K562 (cell line): ENCODE measurements around the gene NOVA1. TPM values are rescaled to one million over a fixed set of nuclear protein-coding genes. Genes with fewer than 3 reads are reported as not detected.

Experiments used
- ATAC-seq: fragments of 200-7000 bp; cut with Tn5 transposase; 3 replicates; pipeline ENCODE4 v1.9.1; 2020; ENCODE audit warnings: moderate library complexity
- BruUV-seq: library from RNA; stranded (reverse); fragments of 400-500 nt; replicated peaks from 2 replicates; lab custom pipeline; 2021; lab: Mats Ljungman, UMichigan
- CTCF ChIA-PET: fragments of 300-600 bp; formaldehyde crosslinking; extraction: SDS; loops from one replicate; lab custom pipeline; 2021; ENCODE audit warnings: low intra/inter-chr PET ratio; lab: Yijun Ruan, JAX
- POLR2A ChIA-PET: fragments of 300-600, 350-650 bp; sonication (Branson Sonifier 250); formaldehyde crosslinking; extraction: SDS; loops from one replicate; lab custom pipeline; 2021; ENCODE audit warnings: antibody characterized with exemption, inconsistent platforms; lab: Yijun Ruan, JAX
- DNase-seq, 4 experiments: peaks; one replicate each; pipeline versions ENCODE4 v3.0.0 to v3.0.0-alpha.2; 2011 to 2018; ENCODE audit warnings: low spot score in 3 of 4, mixed read lengths in 3 of 4; ENCODE audit errors: extremely low read depth in 1 of 4
- FAIRE-seq: peaks from 2 replicates; lab custom pipeline; 2011; peaks lifted over from hg19 to GRCh38; lab: Jason Lieb, UNC
- H2AFZ ChIP-seq: 2 replicates; pipeline ENCODE4 v1.6.0; 2011; ENCODE audit warnings: low read depth, low read length, control low read depth, inconsistent platforms
- H3K27ac ChIP-seq: fragments of 200-600 bp; 3 replicates; pipeline ENCODE4 v1.8.0; 2011; ENCODE audit warnings: low read depth, mild to moderate bottlenecking, control low read depth, inconsistent platforms, low read length, moderate library complexity, mixed read lengths; ENCODE audit errors: extremely low read depth
- H3K27me3 ChIP-seq, 2 experiments: fragments of 300-600 bp in 1 of 2; 2 replicates in 1 of 2; 3 replicates in 1 of 2; pipeline versions ENCODE4 v1.6.0 to v1.8.0; 2011; ENCODE audit warnings: inconsistent platforms in 2 of 2, low read length in 2 of 2, mild to moderate bottlenecking in 1 of 2, mixed read lengths in 1 of 2, moderate library complexity in 1 of 2; ENCODE audit not compliant: control insufficient read depth in 2 of 2, insufficient read depth in 2 of 2
- H3K36me3 ChIP-seq: fragments of 300-600 bp; 3 replicates; pipeline ENCODE4 v1.8.0; 2011; ENCODE audit warnings: mild to moderate bottlenecking, low read length, inconsistent platforms; ENCODE audit not compliant: control insufficient read depth, insufficient read depth
- H3K4me1 ChIP-seq, 2 experiments: fragments of 200-600 bp in 1 of 2; replicated peaks in 1 of 2; 2 replicates in 1 of 2; 3 replicates in 1 of 2; pipeline versions ENCODE4 v1.5.1 to v1.8.0; 2011; ENCODE audit warnings: inconsistent platforms in 2 of 2, low read length in 2 of 2, mild to moderate bottlenecking in 1 of 2, mixed read lengths in 1 of 2, moderate library complexity in 1 of 2; ENCODE audit not compliant: control insufficient read depth in 2 of 2, insufficient read depth in 2 of 2
- H3K4me2 ChIP-seq: 2 replicates; pipeline ENCODE4 v1.6.1; 2011; ENCODE audit warnings: low read length, control low read depth, inconsistent platforms, mixed read lengths; ENCODE audit not compliant: insufficient read depth
- H3K4me3 ChIP-seq: fragments of 200-600 bp; sonication (generic), shearing (Covaris generic); 2 replicates; pipeline ENCODE4 v1.5.1; 2016; ENCODE audit warnings: control low read depth, inconsistent platforms
- H3K79me2 ChIP-seq: fragments of 200-600 bp; 3 replicates; pipeline ENCODE4 v1.8.0; 2011; ENCODE audit warnings: low read length, inconsistent platforms; ENCODE audit not compliant: control insufficient read depth, insufficient read depth
- H3K9ac ChIP-seq, 2 experiments: 2 replicates each; pipeline versions ENCODE4 v1.6.0 to v1.6.1; 2011; ENCODE audit warnings: low read depth in 2 of 2, low read length in 2 of 2, control low read depth in 1 of 2, inconsistent platforms in 1 of 2, mild to moderate bottlenecking in 1 of 2, mixed read lengths in 1 of 2; ENCODE audit not compliant: insufficient read depth in 1 of 2
- H3K9me1 ChIP-seq: one replicate; pipeline ENCODE4 v1.6.0; 2011; ENCODE audit warnings: inconsistent platforms, mild to moderate bottlenecking, low read length, moderate library complexity; ENCODE audit not compliant: control insufficient read depth, insufficient read depth
- H3K9me3 ChIP-seq: replicated peaks from 2 replicates; pipeline ENCODE4 v1.5.1; 2011; ENCODE audit warnings: low read depth, low read length, inconsistent platforms; ENCODE audit not compliant: control insufficient read depth, insufficient read depth
- H4K20me1 ChIP-seq: replicated peaks from 2 replicates; pipeline ENCODE4 v1.6.1; 2011; ENCODE audit warnings: low read length, inconsistent platforms, mixed read lengths; ENCODE audit not compliant: control insufficient read depth, insufficient read depth
- CBX8 ChIP-seq: fragments of 200-600 bp; sonication (generic); IDR thresholded peaks from 2 replicates; pipeline ENCODE4 v1.6.1; 2012; ENCODE audit warnings: borderline replicate concordance, mixed run types, low read depth, mild to moderate bottlenecking, moderate library complexity, mixed read lengths, low read length, control low read depth, inconsistent platforms; ENCODE audit not compliant: poor library complexity, severe bottlenecking; ENCODE audit errors: extremely low read depth
- CHD2 ChIP-seq: IDR thresholded peaks from 2 replicates; pipeline ENCODE4 v1.6.1; 2011; ENCODE audit warnings: low read depth, low read length
- CHD4 ChIP-seq: fragments of 200-600 bp; sonication (generic); IDR thresholded peaks from 3 replicates; pipeline ENCODE4 v1.6.1; 2012; ENCODE audit warnings: low read depth, mild to moderate bottlenecking, mixed read lengths, low read length, inconsistent platforms; ENCODE audit not compliant: insufficient read depth, insufficient replicate concordance, poor library complexity, severe bottlenecking
- FOS ChIP-seq: IDR thresholded peaks from 3 replicates; pipeline ENCODE4 v1.6.1; 2011; ENCODE audit not compliant: insufficient read length; ENCODE audit errors: extremely low read depth
- HNRNPL ChIP-seq: fragments of 200-400 bp; formaldehyde crosslinking; IDR thresholded peaks from 2 replicates; pipeline ENCODE4 v1.6.1; 2017; ENCODE audit warnings: low read depth, mild to moderate bottlenecking, low read length
- HNRNPLL ChIP-seq: fragments of 200-400 bp; formaldehyde crosslinking; IDR thresholded peaks from 2 replicates; pipeline ENCODE4 v1.6.1; 2017; ENCODE audit warnings: low read length, low read depth, mild to moderate bottlenecking; ENCODE audit not compliant: poor library complexity, severe bottlenecking
- POLR3G ChIP-seq: IDR thresholded peaks from 2 replicates; pipeline ENCODE4 v1.6.1; 2011; ENCODE audit not compliant: insufficient read length, insufficient replicate concordance; ENCODE audit errors: extremely low read depth
- TSC22D4 ChIP-seq: fragments of 450-650 bp; IDR thresholded peaks from 2 replicates; pipeline ENCODE4 v1.6.1; 2016; ENCODE audit warnings: missing genetic modification characterization, missing biosample characterization, control low read depth
- ZBTB2 ChIP-seq: fragments of 450-650 bp; IDR thresholded peaks from 2 replicates; pipeline ENCODE4 v1.6.1; 2016; ENCODE audit warnings: antibody characterized with exemption
- ZNF589 ChIP-seq: fragments of 200-800 bp; sonication (Bioruptor generic); IDR thresholded peaks from 2 replicates; pipeline ENCODE4 v1.6.1; 2016; ENCODE audit warnings: low read depth, missing genetic modification characterization, missing compliant biosample characterization
- ZNF695 ChIP-seq: fragments of 450-650 bp; formaldehyde crosslinking; IDR thresholded peaks from 2 replicates; pipeline ENCODE4 v1.4.0; 2020; ENCODE audit warnings: mild to moderate bottlenecking, moderate library complexity
- WGBS: fragments of 100-300 bp; shearing (Covaris generic); methylation state at CpG from one replicate; pipeline ENCODE4 v1.1.6; 2016; ENCODE audit warnings: low coverage, mixed read lengths; ENCODE audit not compliant: insufficient coverage; ENCODE audit errors: missing lambda C conversion rate; 5-methylcytosine and 5-hydroxymethylcytosine counted together
- in situ Hi-C: fragments of 300-500 bp; cut with MboI; formaldehyde crosslinking; loops from 4 replicates; pipeline ENCODE4 v1.15.0; 2018; ENCODE audit warnings: inconsistent platforms, mixed read lengths
- intact Hi-C: fragments of 100-400 bp; cut with micrococcal nuclease; formaldehyde crosslinking; loops from 2 replicates; pipeline ENCODE4 v1.14.2; 2022
- polyA plus RNA-seq, 8 experiments: library from polyadenylated mRNA; depleted of rRNA in 4 of 8; stranded (reverse) in 5 of 8; unstranded in 3 of 8; fragments of >200 nt; fragmentation: Nextera tagmentation in 2 of 8; fragmentation: Illumina TruSeq in 1 of 8; extraction: Ambion mirVana in 2 of 8; extraction: Trizol in 1 of 8; gene quantifications; 2 replicates each; pipeline versions ENCODE4 v1.2.1 to v1.2.3, GENCODE V29; 2011 to 2014; ENCODE audit warnings: inconsistent platforms in 1 of 8, missing spikeins in 1 of 8
- total RNA-seq, 7 experiments: library from RNA; depleted of rRNA in 6 of 7; stranded (reverse); fragments of >200 nt in 6 of 7; fragmentation: Illumina TruSeq in 2 of 7; extraction: Trizol in 2 of 7; gene quantifications; 2 replicates each; pipeline versions ENCODE4 v1.2.1 to v1.2.3, GENCODE V29; 2011 to 2021; ENCODE audit warnings: low replicate concordance in 1 of 7
- TF ChIP-seq, protein P1 (sequence below): fragments of 250-450 bp; sonication (Bioruptor Pico); IDR thresholded peaks from 2 replicates; pipeline ENCODE4 v1.5.0; 2020; ENCODE audit warnings: mild to moderate bottlenecking
- TF ChIP-seq, protein P2 (sequence below), 3 experiments: fragments of 200-800 bp in 1 of 3; sonication (Bioruptor generic) in 1 of 3; sonication (generic) in 1 of 3; formaldehyde crosslinking in 1 of 3; IDR thresholded peaks; 2 replicates each; pipeline versions ENCODE4 v1.6.1 to v1.8.0; 2016 to 2022; ENCODE audit warnings: mild to moderate bottlenecking in 2 of 3, missing compliant biosample characterization in 2 of 3, missing genetic modification characterization in 2 of 3, missing genetic modification reagents in 1 of 3

Gene NOVA1
- total and polyA plus RNA-seq, 9 of the 15 experiments (the other 6 are each of a cell fraction or from before 2014, with no cell fraction given): 0.01 TPM; not detected in 8

DNA sequence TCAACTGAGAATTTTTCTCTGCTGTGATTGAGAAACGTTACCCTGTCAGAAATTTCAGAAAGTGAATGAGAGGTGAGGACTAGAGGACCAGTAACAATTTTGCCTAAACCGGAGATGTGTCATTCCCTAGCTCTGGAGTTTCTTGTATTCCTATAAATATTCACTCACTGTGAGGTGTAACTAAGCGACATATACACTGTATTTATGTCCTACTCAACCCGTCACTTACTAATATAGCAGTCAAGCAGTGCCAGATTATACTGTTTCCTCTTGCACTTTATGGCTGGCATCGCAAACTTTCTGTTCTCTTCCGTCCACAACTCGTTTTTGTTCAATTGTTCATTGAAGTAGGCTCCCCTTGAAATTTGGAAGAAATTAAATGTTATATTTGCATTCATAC lies 192.9 kb downstream of the NOVA1 start (continued):
- no peak for TF ChIP-seq CBX8
- TF ChIP-seq, protein P1, sequence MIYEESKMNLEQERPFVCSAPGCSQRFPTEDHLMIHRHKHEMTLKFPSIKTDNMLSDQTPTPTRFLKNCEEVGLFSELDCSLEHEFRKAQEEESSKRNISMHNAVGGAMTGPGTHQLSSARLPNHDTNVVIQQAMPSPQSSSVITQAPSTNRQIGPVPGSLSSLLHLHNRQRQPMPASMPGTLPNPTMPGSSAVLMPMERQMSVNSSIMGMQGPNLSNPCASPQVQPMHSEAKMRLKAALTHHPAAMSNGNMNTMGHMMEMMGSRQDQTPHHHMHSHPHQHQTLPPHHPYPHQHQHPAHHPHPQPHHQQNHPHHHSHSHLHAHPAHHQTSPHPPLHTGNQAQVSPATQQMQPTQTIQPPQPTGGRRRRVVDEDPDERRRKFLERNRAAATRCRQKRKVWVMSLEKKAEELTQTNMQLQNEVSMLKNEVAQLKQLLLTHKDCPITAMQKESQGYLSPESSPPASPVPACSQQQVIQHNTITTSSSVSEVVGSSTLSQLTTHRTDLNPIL (CRISPR knock-in tag): no peak
- no peak for TF ChIP-seq ZBTB2
- no peak for TF ChIP-seq CHD2

DNA sequence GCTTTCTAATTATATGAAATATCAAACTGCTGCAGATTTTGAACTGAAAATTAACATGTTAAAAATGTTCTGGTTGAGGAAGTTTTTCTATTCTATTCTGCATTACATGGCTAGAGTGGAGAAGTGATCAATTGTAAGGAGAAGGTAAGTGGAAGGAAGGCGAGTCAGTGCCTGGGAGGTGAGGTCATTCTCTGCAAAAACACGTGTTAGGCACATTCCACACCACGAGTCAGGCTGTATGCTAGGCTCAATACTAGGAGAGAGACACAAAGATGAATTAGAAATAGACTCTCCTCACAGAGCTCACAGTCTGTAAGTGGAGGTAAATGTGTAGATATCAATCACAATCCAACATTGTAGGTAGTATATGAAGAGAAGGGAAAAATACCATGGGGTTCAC lies 194.1 kb downstream of the NOVA1 start:
- Histone ChIP-seq H3K27ac (no peak overlapping the region), H3K9me3 (no peaks in the 10 kb centered on the region), H3K9me1 (no peaks in the 10 kb centered on the region), H2AFZ (no peak overlapping the region), H3K79me2 (no peaks in the 10 kb centered on the region), H3K4me2 (no peak overlapping the region), H4K20me1 (no peaks in the 10 kb centered on the region), H3K4me3 (no peak overlapping the region), H3K9ac (no peak overlapping the region), H3K4me1 (no peaks in the 10 kb centered on the region), H3K36me3 (no peaks in the 10 kb centered on the region)
- ATAC-seq (no peak), FAIRE-seq (no peak), DNase-seq (no peak)
- CTCF ChIA-PET: no interaction called here
- intact Hi-C loops: no loop called here
- 0% methylated on average over 3 of the region's 3 CpGs for WGBS
- no TSS peak for BruUV-seq
- POLR2A ChIA-PET: no interaction called here
- TF ChIP-seq FOS: no peak
- no peak for TF ChIP-seq ZNF589 (CRISPR knock-in tag)
- no peak for TF ChIP-seq CHD4
- TF ChIP-seq, protein P2, sequence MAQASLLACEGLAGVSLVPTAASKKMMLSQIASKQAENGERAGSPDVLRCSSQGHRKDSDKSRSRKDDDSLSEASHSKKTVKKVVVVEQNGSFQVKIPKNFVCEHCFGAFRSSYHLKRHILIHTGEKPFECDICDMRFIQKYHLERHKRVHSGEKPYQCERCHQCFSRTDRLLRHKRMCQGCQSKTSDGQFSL (CRISPR knock-in tag; IDR thresholded peaks at IDR 0.05): no peak
- TF ChIP-seq, protein P2 (tag; IDR thresholded peaks at IDR 0.05): no peak
- no peak for TF ChIP-seq POLR3G
- TF ChIP-seq TSC22D4 (tag): no peak
- no peak for TF ChIP-seq HNRNPLL
- TF ChIP-seq HNRNPL: no peak
- no peak for TF ChIP-seq ZNF695
- TF ChIP-seq, all 486 proteins: peak for 0
- no peaks in the 10 kb centered on the region for H3K27me3 ChIP-seq
- in situ Hi-C loops: no loop called here
